Immature natural killer cell (primary cell): ENCODE measurements around the gene EPHB2. TPM values are rescaled to one million over a fixed set of nuclear protein-coding genes. Genes with fewer than 3 reads are reported as not detected.

Source experiments
- DNase-seq, 3 donors: peaks; one replicate each; pipeline ENCODE4 v3.0.0; 2022; ENCODE audit warnings: mixed read lengths in 1 of 3
- H3K27ac Mint-ChIP-seq, 6 donors: one replicate each; pipeline ENCODE4 v1.8.0; 2020; ENCODE audit warnings: mixed read lengths in 6 of 6, mild to moderate bottlenecking in 5 of 6, inconsistent platforms in 4 of 6, moderate library complexity in 3 of 6
- H3K27me3 Mint-ChIP-seq, 3 donors: one replicate each; pipeline ENCODE4 v1.8.0; 2020 to 2021; ENCODE audit warnings: low read depth in 3 of 3, mild to moderate bottlenecking in 3 of 3, mixed read lengths in 3 of 3, moderate library complexity in 3 of 3, inconsistent platforms in 1 of 3
- H3K36me3 Mint-ChIP-seq, 3 donors: one replicate each; pipeline ENCODE4 v1.8.0; 2020; ENCODE audit warnings: mixed read lengths in 3 of 3, inconsistent platforms in 2 of 3, mild to moderate bottlenecking in 2 of 3
- H3K4me1 Mint-ChIP-seq, 2 donors: one replicate each; pipeline ENCODE4 v1.8.0; 2020; ENCODE audit warnings: inconsistent platforms in 2 of 2, mild to moderate bottlenecking in 2 of 2, mixed read lengths in 2 of 2, moderate library complexity in 1 of 2
- H3K4me3 Mint-ChIP-seq, 5 donors: one replicate each; pipeline ENCODE4 v1.8.0; 2020; ENCODE audit warnings: mild to moderate bottlenecking in 5 of 5, mixed read lengths in 5 of 5, inconsistent platforms in 3 of 5, moderate library complexity in 3 of 5
- H3K9me3 Mint-ChIP-seq, 6 donors: one replicate each; pipeline ENCODE4 v1.8.0; 2020; ENCODE audit warnings: mild to moderate bottlenecking in 6 of 6, mixed read lengths in 6 of 6, inconsistent platforms in 4 of 6, moderate library complexity in 3 of 6
- polyA plus RNA-seq, 3 donors: library from polyadenylated mRNA; unstranded; fragments of 300-500 nt; fragmentation: Illumina TruSeq; gene quantifications; one replicate each; pipeline ENCODE4 v1.2.3, GENCODE V29; 2021

Gene EPHB2
- polyA plus RNA-seq, 3 donors from 2014 or later: not detected

DNA sequence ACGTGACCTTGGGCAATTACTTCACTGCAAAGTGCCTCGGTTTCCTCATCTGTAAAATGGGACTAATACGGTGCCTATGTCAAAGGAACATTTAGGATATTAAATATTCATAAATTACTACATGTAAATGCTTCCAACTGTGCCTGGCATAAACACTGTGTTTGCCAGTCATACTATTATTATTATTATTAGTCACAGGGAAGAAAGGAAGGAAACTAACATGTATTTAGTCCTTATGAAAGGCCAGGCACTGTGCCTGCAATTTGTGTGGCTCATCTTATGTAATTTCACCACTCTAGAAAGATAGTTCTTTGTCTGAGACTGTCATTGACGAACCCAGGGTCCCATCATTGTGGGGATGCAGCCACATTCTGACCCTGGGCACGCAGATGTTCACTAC is 45.0 kb downstream of the EPHB2 start:
- no peaks in the 10 kb centered on the region for H3K36me3 Mint-ChIP-seq
- no peak overlapping the region for H3K27ac Mint-ChIP-seq
- no peaks in the 10 kb centered on the region for H3K4me1 Mint-ChIP-seq
- H3K27me3 Mint-ChIP-seq: peaks cover 1 to 3% (median 1%) of the 10 kb centered on the region in 3 donors
- H3K4me3 Mint-ChIP-seq: no peak overlapping the region
- DNase-seq: no peak
- no peaks in the 10 kb centered on the region for H3K9me3 Mint-ChIP-seq

DNA sequence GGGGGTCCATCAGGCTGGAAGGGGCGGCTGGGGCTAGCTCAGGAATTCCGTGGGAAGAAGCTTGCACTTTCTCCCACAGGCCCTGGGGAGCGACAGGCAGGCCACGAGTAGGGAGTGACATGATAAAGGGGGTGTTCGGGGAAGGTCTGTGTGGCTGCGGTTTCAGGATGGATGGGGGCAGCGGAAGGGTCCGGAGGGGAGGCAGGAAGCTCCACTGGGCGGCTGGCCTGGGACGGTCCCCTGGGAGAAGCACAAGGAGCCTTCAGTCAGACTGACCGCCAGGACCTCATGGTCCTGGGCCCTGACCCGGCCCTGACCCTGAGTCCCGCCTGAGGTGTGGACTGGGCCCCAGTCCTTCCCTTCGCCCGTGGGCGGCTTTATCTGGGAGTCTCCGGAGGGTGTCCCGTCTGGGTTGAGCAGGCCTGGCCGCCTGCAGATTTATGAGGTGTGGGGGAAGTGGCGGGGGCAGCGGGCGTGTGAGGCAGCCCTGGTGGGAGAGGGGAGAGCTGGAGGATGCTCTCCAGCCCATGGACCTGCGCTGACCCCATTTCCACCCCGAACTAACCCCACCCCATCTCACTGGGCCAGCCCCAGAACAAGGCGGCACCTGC is 45.6 kb downstream of the EPHB2 start:
- no peaks in the 10 kb centered on the region for H3K36me3 Mint-ChIP-seq
- no peak overlapping the region for H3K4me3 Mint-ChIP-seq
- no peak for DNase-seq
- H3K4me1 Mint-ChIP-seq: no peaks in the 10 kb centered on the region
- peaks cover 1 to 3% (median 1%) of the 10 kb centered on the region in 3 donors for H3K27me3 Mint-ChIP-seq
- no peak overlapping the region for H3K27ac Mint-ChIP-seq
- H3K9me3 Mint-ChIP-seq: no peaks in the 10 kb centered on the region

DNA sequence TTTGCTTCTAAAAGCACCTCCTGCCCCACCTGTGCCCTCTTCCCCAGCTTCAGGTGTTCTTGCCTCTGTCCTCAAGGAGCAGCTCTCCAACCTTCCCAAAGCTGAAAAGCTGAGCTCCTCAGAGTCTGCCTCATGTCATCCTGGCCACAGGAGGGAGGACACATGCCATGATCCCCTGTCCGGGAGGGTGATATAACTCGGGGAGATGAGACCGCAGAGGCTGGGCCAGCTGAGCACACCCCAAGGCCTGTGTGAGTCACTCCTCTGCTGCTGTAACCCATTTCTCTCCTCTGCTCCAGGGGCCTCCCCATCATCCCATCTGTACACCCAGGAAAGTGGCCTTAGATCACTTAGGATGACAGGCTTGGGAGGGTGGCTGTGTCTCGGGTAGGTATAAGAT is 49.8 kb downstream of the EPHB2 start:
- Mint-ChIP-seq H3K4me1 (no peaks in the 10 kb centered on the region), H3K9me3 (no peaks in the 10 kb centered on the region), H3K36me3 (no peaks in the 10 kb centered on the region), H3K27ac (no peak overlapping the region), H3K4me3 (no peak overlapping the region), H3K27me3 (peaks cover 0 to 1% (median 1%) of the 10 kb centered on the region in 3 donors)
- DNase-seq: no peak

DNA sequence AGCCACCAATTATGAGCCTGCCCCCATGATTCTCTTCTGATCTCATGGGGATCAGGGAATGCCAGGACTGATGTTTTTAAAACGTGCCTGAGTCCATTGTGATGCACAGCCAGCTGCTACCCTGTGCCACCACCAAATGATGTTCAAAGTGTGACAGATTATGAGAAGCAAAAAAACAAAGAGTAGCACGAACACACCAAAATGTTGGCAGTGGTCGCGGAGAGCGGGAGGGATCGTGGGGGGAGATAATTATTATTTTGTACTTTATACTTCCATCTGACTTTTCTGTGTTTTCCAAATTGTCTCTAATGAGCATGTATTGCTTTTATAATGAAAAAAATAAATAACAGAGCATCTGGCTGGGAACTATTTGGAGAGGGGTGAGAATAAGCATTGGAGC is 50.5 kb downstream of the EPHB2 start:
- H3K27ac Mint-ChIP-seq: no peak overlapping the region
- no peaks in the 10 kb centered on the region for H3K9me3 Mint-ChIP-seq
- no peak for DNase-seq
- H3K4me3 Mint-ChIP-seq: no peak overlapping the region
- H3K4me1 Mint-ChIP-seq: no peaks in the 10 kb centered on the region
- H3K27me3 Mint-ChIP-seq: peaks cover 0 to 1% (median 0%) of the 10 kb centered on the region in 3 donors
- H3K36me3 Mint-ChIP-seq: no peaks in the 10 kb centered on the region

DNA sequence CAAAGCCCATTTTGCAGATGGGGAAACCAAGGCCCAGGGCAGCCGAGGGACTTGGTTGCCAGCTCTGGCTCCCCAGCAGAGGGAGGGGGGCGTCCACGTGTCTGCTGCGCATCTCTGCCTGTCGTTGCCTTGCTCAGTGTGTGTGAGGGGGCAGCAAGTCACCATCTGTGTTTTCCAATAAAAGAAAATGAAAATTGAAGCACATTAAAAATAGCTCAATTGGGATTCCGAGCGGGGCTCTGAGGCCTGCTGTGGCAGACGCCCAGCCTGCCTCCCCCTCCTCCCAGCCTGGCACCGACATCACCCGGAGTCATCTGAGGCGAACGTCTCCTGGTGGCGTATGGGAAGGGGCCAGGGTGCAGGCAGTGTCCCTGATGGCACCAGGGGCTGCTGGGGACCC is 51.2 kb downstream of the EPHB2 start:
- Mint-ChIP-seq H3K27me3 (peaks cover 0 to 1% (median 0%) of the 10 kb centered on the region in 3 donors), H3K4me3 (no peak overlapping the region), H3K4me1 (no peaks in the 10 kb centered on the region), H3K9me3 (no peaks in the 10 kb centered on the region), H3K27ac (no peak overlapping the region), H3K36me3 (no peaks in the 10 kb centered on the region)
- DNase-seq: no peak

DNA sequence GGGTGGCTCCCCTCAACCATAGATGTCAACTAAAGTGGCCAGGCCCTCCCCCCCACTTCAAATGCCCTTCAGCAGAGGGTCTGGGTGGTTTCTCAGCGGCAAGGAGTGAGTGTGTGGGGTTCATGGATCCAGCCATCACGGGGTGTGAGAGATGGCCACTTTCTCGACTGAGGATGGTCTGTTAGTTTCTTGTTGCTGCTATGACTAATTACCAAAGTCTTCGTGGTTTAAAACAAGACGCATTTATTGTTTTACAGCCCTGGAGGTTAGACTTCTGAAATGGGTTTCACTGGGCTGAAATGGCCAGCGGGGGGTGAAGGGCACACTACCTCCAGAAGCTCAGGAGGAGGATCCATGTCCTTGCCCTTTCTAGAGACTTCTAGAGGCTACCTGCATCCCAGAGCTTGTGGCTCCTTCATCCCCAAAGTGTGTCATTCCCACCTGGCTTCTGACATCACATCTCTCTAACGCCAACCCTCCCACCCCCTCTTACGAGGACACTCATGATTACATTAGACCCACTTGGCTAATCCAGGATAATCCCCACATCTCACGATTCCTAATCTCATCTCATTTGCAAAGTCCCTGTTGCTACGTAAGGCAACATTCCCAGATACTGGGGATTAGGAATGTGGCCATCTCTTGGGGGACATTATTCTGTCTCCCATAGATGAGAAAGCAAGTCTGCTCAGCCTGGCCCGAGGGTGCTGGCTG is 53.0 kb downstream of the EPHB2 start:
- Mint-ChIP-seq H3K9me3 (no peaks in the 10 kb centered on the region), H3K27me3 (peaks cover 0 to 1% (median 0%) of the 10 kb centered on the region in 3 donors), H3K4me3 (no peak overlapping the region), H3K27ac (no peak overlapping the region), H3K4me1 (no peaks in the 10 kb centered on the region), H3K36me3 (no peaks in the 10 kb centered on the region)
- DNase-seq: no peak

DNA sequence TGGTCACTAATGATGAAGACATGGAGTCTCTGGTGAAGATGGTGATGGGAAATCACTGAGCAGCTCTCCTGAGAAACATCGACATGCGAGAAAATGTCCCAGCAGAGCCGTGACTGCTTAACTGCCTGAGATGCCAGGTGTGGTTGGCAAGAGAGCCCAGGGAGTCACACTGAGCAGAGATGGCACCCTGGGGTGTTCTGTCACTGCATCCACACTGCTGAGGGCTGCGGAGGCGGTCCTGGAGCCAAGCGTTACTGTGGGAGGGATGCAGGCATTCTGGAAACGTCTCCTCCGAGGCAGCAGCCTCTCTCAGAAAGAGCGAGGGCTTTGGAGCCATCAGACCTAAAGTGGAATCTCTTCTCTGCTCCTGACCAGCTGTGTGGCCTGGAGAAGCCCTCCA is 57.2 kb downstream of the EPHB2 start:
- H3K4me1 Mint-ChIP-seq: no peaks in the 10 kb centered on the region
- no peak overlapping the region for H3K27ac Mint-ChIP-seq
- H3K27me3 Mint-ChIP-seq: peaks cover 0 to 1% (median 0%) of the 10 kb centered on the region in 3 donors
- no peak for DNase-seq
- H3K9me3 Mint-ChIP-seq: no peaks in the 10 kb centered on the region
- no peak overlapping the region for H3K4me3 Mint-ChIP-seq
- H3K36me3 Mint-ChIP-seq: no peaks in the 10 kb centered on the region

DNA sequence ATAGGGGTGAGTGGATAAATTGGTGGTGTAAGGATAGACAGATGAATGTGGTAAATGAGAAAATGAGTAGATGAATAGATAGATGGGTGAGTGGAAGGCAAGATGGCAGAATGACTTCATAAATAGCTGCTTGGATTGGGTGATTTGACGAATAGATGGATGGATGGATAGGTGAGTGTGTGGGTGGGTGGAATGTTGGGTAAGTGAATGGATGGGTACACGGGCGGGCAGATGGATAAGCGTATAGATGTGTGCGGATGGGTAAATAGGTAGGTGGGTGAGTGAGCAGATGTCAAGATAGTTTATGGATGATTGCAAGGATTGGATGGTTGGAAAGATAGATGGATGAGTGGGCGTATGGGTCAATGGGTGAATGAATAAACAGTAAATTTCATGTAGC is 59.3 kb downstream of the EPHB2 start:
- Mint-ChIP-seq H3K9me3 (no peaks in the 10 kb centered on the region), H3K27ac (no peak overlapping the region), H3K4me1 (no peaks in the 10 kb centered on the region), H3K4me3 (no peak overlapping the region), H3K36me3 (no peaks in the 10 kb centered on the region), H3K27me3 (no peaks in the 10 kb centered on the region)
- DNase-seq: no peak

DNA sequence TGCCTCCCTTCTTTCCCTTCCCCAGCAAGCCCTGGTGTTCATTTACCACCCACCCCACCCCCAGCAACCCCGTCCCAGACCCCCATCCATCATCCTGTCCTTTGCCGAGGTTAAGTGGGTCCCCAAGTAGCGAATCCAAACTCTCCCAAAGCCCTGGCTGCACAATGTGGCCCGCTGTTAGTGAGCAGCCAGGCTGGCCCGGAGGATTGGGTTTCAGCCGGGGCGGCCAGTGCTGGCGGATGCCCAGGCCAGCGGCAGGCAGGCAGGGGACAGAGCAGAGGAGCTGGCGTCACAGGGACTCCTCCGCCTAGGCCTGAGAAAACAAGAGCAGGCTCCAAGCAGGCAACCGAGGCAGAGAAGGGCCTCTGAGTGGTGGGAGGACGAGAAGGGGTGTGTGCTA is 61.4 kb downstream of the EPHB2 start:
- no peak overlapping the region for H3K4me3 Mint-ChIP-seq
- DNase-seq: no peak
- H3K27ac Mint-ChIP-seq: no peak overlapping the region
- peaks cover 0 to 2% (median 0%) of the 10 kb centered on the region in 3 donors for H3K27me3 Mint-ChIP-seq
- no peaks in the 10 kb centered on the region for H3K9me3 Mint-ChIP-seq
- no peaks in the 10 kb centered on the region for H3K4me1 Mint-ChIP-seq
- no peaks in the 10 kb centered on the region for H3K36me3 Mint-ChIP-seq

DNA sequence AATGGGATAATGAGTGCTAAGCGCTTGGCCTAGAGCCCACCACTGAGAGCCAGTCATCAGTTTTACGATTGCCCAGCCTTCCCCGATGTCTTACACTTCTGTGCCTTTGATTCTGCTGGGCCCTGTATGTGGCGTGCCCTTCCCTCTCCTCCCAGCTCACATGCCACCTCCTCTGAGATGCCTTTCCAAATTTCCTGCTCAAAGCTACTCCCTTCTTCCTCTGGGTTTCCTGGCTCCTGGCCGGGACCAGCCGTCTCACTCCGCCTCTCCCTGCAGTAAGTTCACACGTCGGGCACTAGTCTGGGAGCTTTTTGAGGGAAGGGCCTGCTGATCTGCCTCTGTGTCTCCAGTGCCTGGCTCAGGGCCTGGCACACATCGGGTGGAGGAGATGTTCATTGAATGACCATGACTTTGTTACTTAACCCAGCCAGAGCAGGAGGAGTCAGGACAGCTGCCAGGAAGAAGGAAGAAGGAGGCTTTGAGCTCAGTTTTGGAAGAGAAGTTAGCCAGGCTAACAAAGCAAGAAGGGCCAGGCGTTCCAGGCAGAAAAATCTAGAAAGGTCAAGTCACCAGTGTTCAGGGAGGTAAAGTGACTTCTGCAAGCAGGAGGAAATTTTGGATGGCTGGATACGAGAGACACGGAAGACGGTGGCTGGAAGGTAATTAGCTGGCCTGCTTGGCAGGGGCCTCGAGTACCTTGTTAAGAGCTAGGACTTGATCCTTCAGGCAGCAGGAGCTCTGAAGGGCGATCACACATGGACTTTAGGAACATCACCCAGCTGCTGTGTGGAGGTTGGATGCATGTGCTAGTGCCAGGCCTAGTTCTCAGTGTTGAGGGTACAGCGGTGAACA is 63.6 kb downstream of the EPHB2 start:
- Mint-ChIP-seq H3K27me3 (peaks cover 0 to 4% (median 0%) of the 10 kb centered on the region in 3 donors), H3K4me3 (no peak overlapping the region), H3K9me3 (no peaks in the 10 kb centered on the region), H3K36me3 (no peaks in the 10 kb centered on the region), H3K27ac (no peak overlapping the region), H3K4me1 (no peaks in the 10 kb centered on the region)
- no peak for DNase-seq

DNA sequence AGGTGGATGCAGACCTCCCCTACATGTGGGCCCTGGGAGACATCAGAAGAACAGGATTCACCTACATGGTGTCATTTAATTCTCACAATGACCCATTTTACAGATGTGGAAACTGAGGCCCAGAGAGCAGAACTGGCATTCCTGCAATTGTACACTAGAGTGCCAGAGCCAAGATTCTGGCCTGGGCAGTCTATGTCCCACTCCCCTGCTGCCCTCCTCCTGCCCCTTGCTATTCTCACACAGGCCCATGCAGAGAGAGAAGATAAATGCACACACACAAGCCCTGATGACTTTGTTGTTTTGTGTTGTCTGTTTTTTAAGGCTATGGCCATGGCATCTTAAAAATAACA is 64.2 kb downstream of the EPHB2 start:
- H3K4me3 Mint-ChIP-seq: no peak overlapping the region
- no peak for DNase-seq
- H3K36me3 Mint-ChIP-seq: no peaks in the 10 kb centered on the region

DNA sequence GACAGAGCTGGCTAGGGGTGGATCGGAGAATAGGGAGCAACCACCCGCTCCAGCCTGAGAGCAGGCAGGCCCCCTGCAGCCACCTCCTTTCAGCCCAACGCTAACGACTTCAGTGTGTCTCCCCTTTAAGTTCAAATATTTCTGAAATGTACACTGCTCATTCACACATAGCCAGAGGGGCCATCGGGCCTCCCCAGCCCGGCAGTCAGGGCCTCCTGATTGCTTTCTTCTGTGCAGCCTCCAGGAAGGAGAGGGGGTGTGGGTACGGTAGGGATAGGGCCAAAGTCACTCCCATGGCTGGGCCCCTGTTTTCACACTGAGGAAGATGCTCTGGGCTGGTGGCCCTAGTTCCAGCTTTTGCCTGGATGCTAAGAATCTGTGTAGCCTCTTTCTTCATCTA is 64.8 kb downstream of the EPHB2 start:
- no peak for DNase-seq
- H3K9me3 Mint-ChIP-seq: no peaks in the 10 kb centered on the region
- H3K36me3 Mint-ChIP-seq: no peaks in the 10 kb centered on the region
- no peak overlapping the region for H3K4me3 Mint-ChIP-seq
- peaks cover 0 to 6% (median 0%) of the 10 kb centered on the region in 3 donors for H3K27me3 Mint-ChIP-seq
- no peaks in the 10 kb centered on the region for H3K4me1 Mint-ChIP-seq
- H3K27ac Mint-ChIP-seq: no peak overlapping the region

More for the DNA sequence above, 64.2 kb downstream of the EPHB2 start:
- no peaks in the 10 kb centered on the region for H3K4me1 Mint-ChIP-seq
- H3K27me3 Mint-ChIP-seq: peaks cover 0 to 6% (median 0%) of the 10 kb centered on the region in 3 donors
- no peak overlapping the region for H3K27ac Mint-ChIP-seq
- no peaks in the 10 kb centered on the region for H3K9me3 Mint-ChIP-seq

DNA sequence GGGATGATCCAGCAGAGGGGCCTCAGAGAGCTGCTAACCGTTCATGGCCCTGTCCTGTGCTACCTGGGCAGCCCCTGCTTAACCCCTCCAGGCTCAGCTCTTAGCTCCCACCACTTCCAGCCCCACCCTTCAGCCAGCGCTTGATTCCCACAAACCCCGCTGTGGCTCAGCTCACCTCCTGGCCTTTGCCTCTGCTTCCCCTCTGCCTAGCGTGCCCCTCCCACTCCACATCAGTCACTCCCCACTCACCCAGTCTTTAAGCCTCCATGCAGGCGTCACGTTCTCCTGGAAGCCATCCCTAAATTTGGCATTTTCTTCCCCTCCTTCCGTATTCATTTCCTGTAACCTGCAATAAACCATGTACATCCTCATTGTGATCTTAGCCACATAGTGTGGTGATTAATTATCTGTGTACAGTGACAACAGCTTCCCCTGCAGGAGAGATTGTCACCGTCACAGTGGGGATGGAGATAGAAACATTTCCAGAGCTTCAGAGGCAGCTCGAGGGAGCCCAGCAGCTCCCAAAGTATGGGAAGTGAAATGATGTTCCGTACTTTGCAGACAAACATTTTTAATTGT is 65.5 kb downstream of the EPHB2 start:
- no peak for DNase-seq
- H3K27ac Mint-ChIP-seq: no peak overlapping the region
- H3K4me1 Mint-ChIP-seq: no peaks in the 10 kb centered on the region
- no peaks in the 10 kb centered on the region for H3K9me3 Mint-ChIP-seq
- peaks cover 0 to 6% (median 0%) of the 10 kb centered on the region in 3 donors for H3K27me3 Mint-ChIP-seq
- H3K4me3 Mint-ChIP-seq: no peak overlapping the region
- no peaks in the 10 kb centered on the region for H3K36me3 Mint-ChIP-seq
